HG02610 (cell line): ENCODE data around the gene EFHD2.
"Not testable (repeated sequence)": the region's sequence is repeated elsewhere in the genome, so short reads cannot be mapped to it uniquely, and the experiment has no call there.

Experiments
- ATAC-seq: cut with Tn5 transposase; IDR thresholded peaks from one replicate; pipeline ENCODE4 v1.9.1; 2021; ENCODE audit warnings: mild to moderate bottlenecking, moderate library complexity; ENCODE audit not compliant: unreplicated experiment

EFHD2 gene

GRCh38 chr1:15388201-15388880 lies 21.3 kb upstream of the EFHD2 start:
- ATAC-seq = no peak

GRCh38 chr1:15389828-15390227 lies 19.9 kb upstream of the EFHD2 start:
- ATAC-seq = not testable (repeated sequence)

- ATAC-seq = no peak
Observed at GRCh38 chr1:15390667-15391066, 19.0 kb upstream of the EFHD2 start.

- ATAC-seq = no peak
Observed at GRCh38 chr1:15391366-15391765, 18.3 kb upstream of the EFHD2 start.

- ATAC-seq = no peak
Observed at GRCh38 chr1:15393475-15394257, 16.0 kb upstream of the EFHD2 start.

- ATAC-seq = no peak
Observed at GRCh38 chr1:15394258-15394690, 15.4 kb upstream of the EFHD2 start.

- no peak for ATAC-seq
Observed at GRCh38 chr1:15397236-15397635, 12.5 kb upstream of the EFHD2 start.

GRCh38 chr1:15399710-15400109 lies 10.0 kb upstream of the EFHD2 start:
- ATAC-seq = no peak

GRCh38 chr1:15400627-15401026 lies 9.1 kb upstream of the EFHD2 start:
- ATAC-seq = no peak

GRCh38 chr1:15401391-15402055 lies 8.2 kb upstream of the EFHD2 start:
- no peak for ATAC-seq

- no peak for ATAC-seq
Observed at GRCh38 chr1:15402809-15403450, 6.8 kb upstream of the EFHD2 start.

- ATAC-seq = no peak
Observed at GRCh38 chr1:15403962-15404580, 5.6 kb upstream of the EFHD2 start.

GRCh38 chr1:15405106-15405850 lies 4.4 kb upstream of the EFHD2 start:
- ATAC-seq = no peak

GRCh38 chr1:15406614-15407559 lies 2.8 kb upstream of the EFHD2 start:
- ATAC-seq = no peak

- no peak for ATAC-seq
Observed at GRCh38 chr1:15407580-15407979, 2.1 kb upstream of the EFHD2 start.

GRCh38 chr1:15408890-15409387 lies 749 bp upstream of the EFHD2 start:
- ATAC-seq = no peak

- no peak for ATAC-seq
Observed at GRCh38 chr1:15410223-15410883, 665 bp downstream of the EFHD2 start.

- no peak for ATAC-seq
Observed at GRCh38 chr1:15410884-15411245, 1.2 kb downstream of the EFHD2 start.
